K562 (cell line): ENCODE results near the gene GNA15. TPM values are rescaled to one million over a fixed set of nuclear protein-coding genes. Genes with fewer than 3 reads are reported as not detected.

Source experiments
- ATAC-seq: fragments of 200-7000 bp; cut with Tn5 transposase; 3 replicates; pipeline ENCODE4 v1.9.1; 2020; ENCODE audit warnings: moderate library complexity
- BruUV-seq: library from RNA; stranded (reverse); fragments of 400-500 nt; replicated peaks from 2 replicates; lab custom pipeline; 2021; lab: Mats Ljungman, UMichigan
- CTCF ChIA-PET: fragments of 300-600 bp; formaldehyde crosslinking; extraction: SDS; loops from one replicate; lab custom pipeline; 2021; ENCODE audit warnings: low intra/inter-chr PET ratio; lab: Yijun Ruan, JAX
- POLR2A ChIA-PET: fragments of 300-600, 350-650 bp; sonication (Branson Sonifier 250); formaldehyde crosslinking; extraction: SDS; loops from one replicate; lab custom pipeline; 2021; ENCODE audit warnings: antibody characterized with exemption, inconsistent platforms; lab: Yijun Ruan, JAX
- DNase-seq, 4 experiments: peaks; one replicate each; pipeline versions ENCODE4 v3.0.0 to v3.0.0-alpha.2; 2011 to 2018; ENCODE audit warnings: low spot score in 3 of 4, mixed read lengths in 3 of 4; ENCODE audit errors: extremely low read depth in 1 of 4
- FAIRE-seq: peaks from 2 replicates; lab custom pipeline; 2011; peaks lifted over from hg19 to GRCh38; lab: Jason Lieb, UNC
- H2AFZ ChIP-seq: 2 replicates; pipeline ENCODE4 v1.6.0; 2011; ENCODE audit warnings: low read depth, low read length, control low read depth, inconsistent platforms
- H3K27ac ChIP-seq: fragments of 200-600 bp; 3 replicates; pipeline ENCODE4 v1.8.0; 2011; ENCODE audit warnings: low read depth, mild to moderate bottlenecking, control low read depth, inconsistent platforms, low read length, moderate library complexity, mixed read lengths; ENCODE audit errors: extremely low read depth
- H3K27me3 ChIP-seq, 2 experiments: fragments of 300-600 bp in 1 of 2; 2 replicates in 1 of 2; 3 replicates in 1 of 2; pipeline versions ENCODE4 v1.6.0 to v1.8.0; 2011; ENCODE audit warnings: inconsistent platforms in 2 of 2, low read length in 2 of 2, mild to moderate bottlenecking in 1 of 2, mixed read lengths in 1 of 2, moderate library complexity in 1 of 2; ENCODE audit not compliant: control insufficient read depth in 2 of 2, insufficient read depth in 2 of 2
- H3K36me3 ChIP-seq: fragments of 300-600 bp; 3 replicates; pipeline ENCODE4 v1.8.0; 2011; ENCODE audit warnings: mild to moderate bottlenecking, low read length, inconsistent platforms; ENCODE audit not compliant: control insufficient read depth, insufficient read depth
- H3K4me1 ChIP-seq, 2 experiments: fragments of 200-600 bp in 1 of 2; replicated peaks in 1 of 2; 2 replicates in 1 of 2; 3 replicates in 1 of 2; pipeline versions ENCODE4 v1.5.1 to v1.8.0; 2011; ENCODE audit warnings: inconsistent platforms in 2 of 2, low read length in 2 of 2, mild to moderate bottlenecking in 1 of 2, mixed read lengths in 1 of 2, moderate library complexity in 1 of 2; ENCODE audit not compliant: control insufficient read depth in 2 of 2, insufficient read depth in 2 of 2
- H3K4me2 ChIP-seq: 2 replicates; pipeline ENCODE4 v1.6.1; 2011; ENCODE audit warnings: low read length, control low read depth, inconsistent platforms, mixed read lengths; ENCODE audit not compliant: insufficient read depth
- H3K4me3 ChIP-seq: fragments of 200-600 bp; sonication (generic), shearing (Covaris generic); 2 replicates; pipeline ENCODE4 v1.5.1; 2016; ENCODE audit warnings: control low read depth, inconsistent platforms
- H3K79me2 ChIP-seq: fragments of 200-600 bp; 3 replicates; pipeline ENCODE4 v1.8.0; 2011; ENCODE audit warnings: low read length, inconsistent platforms; ENCODE audit not compliant: control insufficient read depth, insufficient read depth
- H3K9ac ChIP-seq, 2 experiments: 2 replicates each; pipeline versions ENCODE4 v1.6.0 to v1.6.1; 2011; ENCODE audit warnings: low read depth in 2 of 2, low read length in 2 of 2, control low read depth in 1 of 2, inconsistent platforms in 1 of 2, mild to moderate bottlenecking in 1 of 2, mixed read lengths in 1 of 2; ENCODE audit not compliant: insufficient read depth in 1 of 2
- H3K9me1 ChIP-seq: one replicate; pipeline ENCODE4 v1.6.0; 2011; ENCODE audit warnings: inconsistent platforms, mild to moderate bottlenecking, low read length, moderate library complexity; ENCODE audit not compliant: control insufficient read depth, insufficient read depth
- H3K9me3 ChIP-seq: replicated peaks from 2 replicates; pipeline ENCODE4 v1.5.1; 2011; ENCODE audit warnings: low read depth, low read length, inconsistent platforms; ENCODE audit not compliant: control insufficient read depth, insufficient read depth
- H4K20me1 ChIP-seq: replicated peaks from 2 replicates; pipeline ENCODE4 v1.6.1; 2011; ENCODE audit warnings: low read length, inconsistent platforms, mixed read lengths; ENCODE audit not compliant: control insufficient read depth, insufficient read depth
- CTCF ChIP-seq, 3 experiments: IDR thresholded peaks in 2 of 3; conservative IDR thresholded peaks in 1 of 3; 2 replicates each; pipeline ENCODE4 v1.5.1; 2011 to 2012; ENCODE audit warnings: low read length in 3 of 3, mild to moderate bottlenecking in 3 of 3, control low read depth in 2 of 3, improper control_type of control experiment in 1 of 3, inconsistent platforms in 1 of 3, low read depth in 1 of 3, mixed read lengths in 1 of 3, moderate library complexity in 1 of 3; ENCODE audit not compliant: insufficient read depth in 2 of 3
- EP300 ChIP-seq: IDR thresholded peaks from 2 replicates; pipeline ENCODE4 v1.6.1; 2012; ENCODE audit warnings: low read length, improper control_type of control experiment
- EP400 ChIP-seq: fragments of 450-650 bp; IDR thresholded peaks from 2 replicates; pipeline ENCODE4 v1.6.1; 2017; ENCODE audit warnings: antibody characterized with exemption, mild to moderate bottlenecking, moderate library complexity
- FOS ChIP-seq: IDR thresholded peaks from 3 replicates; pipeline ENCODE4 v1.6.1; 2011; ENCODE audit not compliant: insufficient read length; ENCODE audit errors: extremely low read depth
- GATAD2A ChIP-seq: fragments of 450-650 bp; IDR thresholded peaks from 2 replicates; pipeline ENCODE4 v1.6.1; 2017
- HDAC2 ChIP-seq: fragments of 450-650 bp; IDR thresholded peaks from 2 replicates; pipeline ENCODE4 v1.6.1; 2016; ENCODE audit warnings: mild to moderate bottlenecking
- HDGF ChIP-seq: fragments of 450-650 bp; IDR thresholded peaks from 2 replicates; pipeline ENCODE4 v1.6.1; 2016
- JUND ChIP-seq, 2 experiments: IDR thresholded peaks; 2 replicates in 1 of 2; 3 replicates in 1 of 2; pipeline ENCODE4 v1.6.1; 2011; ENCODE audit warnings: borderline replicate concordance in 2 of 2, low read depth in 2 of 2, low read length in 2 of 2, improper control_type of control experiment in 1 of 2, missing biosample characterization in 1 of 2, missing genetic modification characterization in 1 of 2, missing genetic modification reagents in 1 of 2
- KDM5B ChIP-seq: fragments of 200-600 bp; sonication (generic); IDR thresholded peaks from 2 replicates; pipeline ENCODE4 v1.6.1; 2012; ENCODE audit warnings: low read depth, mild to moderate bottlenecking, moderate library complexity, low read length, control low read depth, inconsistent platforms; ENCODE audit not compliant: insufficient replicate concordance
- NEUROD1 ChIP-seq: fragments of 150-350 bp; IDR thresholded peaks from 2 replicates; pipeline ENCODE4 v1.6.1; 2014; ENCODE audit warnings: borderline replicate concordance, low read length, low read depth; ENCODE audit not compliant: partially characterized antibody
- NR2C2 ChIP-seq, 2 experiments: fragments of 200-800 bp in 1 of 2; sonication (Bioruptor generic) in 1 of 2; sonication (generic) in 1 of 2; formaldehyde crosslinking in 1 of 2; IDR thresholded peaks; 2 replicates each; pipeline versions ENCODE4 v1.6.1 to v1.8.0; 2016 to 2022; ENCODE audit warnings: mild to moderate bottlenecking in 1 of 2, missing compliant biosample characterization in 1 of 2, missing genetic modification characterization in 1 of 2, missing genetic modification reagents in 1 of 2
- PHF8 ChIP-seq: fragments of 200-600 bp; sonication (generic); IDR thresholded peaks from 2 replicates; pipeline ENCODE4 v1.6.1; 2012; ENCODE audit warnings: mixed run types, mild to moderate bottlenecking, inconsistent platforms, low read length, moderate library complexity, borderline replicate concordance
- RBFOX2 ChIP-seq: fragments of 200-400 bp; formaldehyde crosslinking; IDR thresholded peaks from 2 replicates; pipeline ENCODE4 v1.6.1; 2017; ENCODE audit warnings: low read depth, mild to moderate bottlenecking, low read length, moderate library complexity
- SMARCE1 ChIP-seq: fragments of 450-650 bp; IDR thresholded peaks from 2 replicates; pipeline ENCODE4 v1.7.1; 2016; ENCODE audit warnings: mild to moderate bottlenecking
- TAF1 ChIP-seq: IDR thresholded peaks from 2 replicates; pipeline ENCODE4 v1.6.1; 2011; ENCODE audit warnings: mild to moderate bottlenecking, low read length, moderate library complexity; ENCODE audit not compliant: insufficient read depth, control insufficient read depth, severe bottlenecking; ENCODE audit errors: extremely low read depth
- U2AF1 ChIP-seq: fragments of 200-400 bp; formaldehyde crosslinking; optimal IDR thresholded peaks from 2 replicates; pipeline ENCODE3; 2017; ENCODE audit warnings: mild to moderate bottlenecking, low read depth, low read length, moderate library complexity
- ZBTB7A ChIP-seq: IDR thresholded peaks from 2 replicates; pipeline ENCODE4 v1.6.1; 2011; ENCODE audit warnings: low read depth, mild to moderate bottlenecking, low read length, moderate library complexity, borderline replicate concordance; ENCODE audit not compliant: control insufficient read depth
- ZFP36 ChIP-seq: fragments of 150-350 bp; IDR thresholded peaks from 2 replicates; pipeline ENCODE4 v1.6.1; 2018; ENCODE audit warnings: low read length, low read depth; ENCODE audit not compliant: partially characterized antibody
- ZNF197 ChIP-seq: fragments of 200-800 bp; sonication (Bioruptor generic); IDR thresholded peaks from 2 replicates; pipeline ENCODE4 v1.6.1; 2016; ENCODE audit warnings: low read depth, missing genetic modification characterization, missing compliant biosample characterization
- WGBS: fragments of 100-300 bp; shearing (Covaris generic); methylation state at CpG from one replicate; pipeline ENCODE4 v1.1.6; 2016; ENCODE audit warnings: low coverage, mixed read lengths; ENCODE audit not compliant: insufficient coverage; ENCODE audit errors: missing lambda C conversion rate; 5-methylcytosine and 5-hydroxymethylcytosine counted together
- in situ Hi-C: fragments of 300-500 bp; cut with MboI; formaldehyde crosslinking; loops from 4 replicates; pipeline ENCODE4 v1.15.0; 2018; ENCODE audit warnings: inconsistent platforms, mixed read lengths
- intact Hi-C: fragments of 100-400 bp; cut with micrococcal nuclease; formaldehyde crosslinking; loops from 2 replicates; pipeline ENCODE4 v1.14.2; 2022
- polyA plus RNA-seq, 8 experiments: library from polyadenylated mRNA; depleted of rRNA in 4 of 8; stranded (reverse) in 5 of 8; unstranded in 3 of 8; fragments of >200 nt; fragmentation: Nextera tagmentation in 2 of 8; fragmentation: Illumina TruSeq in 1 of 8; extraction: Ambion mirVana in 2 of 8; extraction: Trizol in 1 of 8; gene quantifications; 2 replicates each; pipeline versions ENCODE4 v1.2.1 to v1.2.3, GENCODE V29; 2011 to 2014; ENCODE audit warnings: inconsistent platforms in 1 of 8, missing spikeins in 1 of 8
- total RNA-seq, 7 experiments: library from RNA; depleted of rRNA in 6 of 7; stranded (reverse); fragments of >200 nt in 6 of 7; fragmentation: Illumina TruSeq in 2 of 7; extraction: Trizol in 2 of 7; gene quantifications; 2 replicates each; pipeline versions ENCODE4 v1.2.1 to v1.2.3, GENCODE V29; 2011 to 2021; ENCODE audit warnings: low replicate concordance in 1 of 7

The GNA15 gene
- total and polyA plus RNA-seq, 9 of the 15 experiments (the other 6 are each of a cell fraction or from before 2014, with no cell fraction given): 0.03 to 0.24 (median 0.11) TPM; not detected in 1

DNA sequence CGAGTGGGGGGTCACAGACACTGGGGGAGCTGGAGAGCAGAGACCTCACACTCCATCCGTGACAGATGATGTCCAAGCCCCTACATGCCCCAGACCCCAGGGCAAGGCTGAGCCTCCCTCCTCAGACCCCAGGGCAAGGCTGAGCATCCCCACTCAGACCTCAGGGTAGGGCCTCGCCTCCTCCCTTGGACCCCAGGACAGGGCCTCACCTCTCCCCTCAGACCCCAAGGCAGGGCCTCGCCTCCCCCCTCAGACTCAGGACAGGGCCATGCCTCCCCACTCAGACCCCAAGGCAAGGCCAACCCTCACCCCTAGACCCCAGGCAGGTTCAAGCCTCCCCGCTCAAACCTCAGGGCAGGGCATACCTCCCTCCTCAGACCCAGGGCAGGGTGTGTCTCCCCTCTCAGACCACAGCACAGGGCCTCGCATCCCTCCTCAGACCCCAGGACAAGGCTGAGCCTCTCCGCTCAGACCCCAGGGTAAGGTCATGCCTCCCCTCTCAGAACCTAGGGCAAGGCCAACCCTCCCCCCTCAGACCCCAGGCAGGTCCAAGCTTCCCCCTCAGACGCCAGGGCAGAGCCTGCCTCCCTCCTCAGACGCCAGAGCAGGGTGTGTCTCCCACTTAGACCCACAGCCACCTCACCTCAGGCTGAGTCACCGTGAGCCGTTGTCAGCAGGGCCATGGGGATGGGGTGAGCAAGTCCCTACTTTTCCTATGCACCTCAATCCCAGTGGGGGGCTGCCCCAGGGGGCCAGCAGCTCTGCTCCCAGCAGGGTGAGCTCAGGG, 41.1 kb downstream of the GNA15 start:
- H3K4me1 ChIP-seq: peaks cover 10 to 44% of the 10 kb centered on the region in 2 experiments; a peak in 4 of 5 replicates
- TF ChIP-seq HDAC2 (peak; percentile 44; the same call in 1 of the 2 replicates), HDGF (0 out of 2 replicates have a peak, but pooled peaks have one; percentile 76), KDM5B (peak; percentile 61), NR2C2 (CRISPR knock-in tag; IDR thresholded peaks at IDR 0.05) (no peak), NR2C2 (tag; IDR thresholded peaks at IDR 0.05) (no peak), PHF8 (peak; percentile 32; the same call in 1 of the 2 replicates), TAF1 (peak; percentile 25), U2AF1 (no peak), SMARCE1 (peak; percentile 75), NEUROD1 (peak; percentile 17), ZBTB7A (peak; percentile 79; the same call in 1 of the 2 replicates), GATAD2A (0 out of 2 replicates have a peak, but pooled peaks have one; percentile 17), ZFP36 (peak; percentile 79), FOS (peak; percentile 16), RBFOX2 (peak; percentile 51), CTCF (IDR thresholded peaks at IDR 0.05 in 2 of 3, conservative IDR thresholded peaks at IDR 0.05 in 1 of 3; ENCODE audit: insufficient read depth in 2 of 3, low read depth in 1 of 3, low read length in 3 of 3) (0 out of 6 replicates have a peak, but pooled peaks of 1 of the 3 experiments have one; percentile 1), ZNF197 (CRISPR knock-in tag) (no peak), EP300 (no peak), JUND (IDR thresholded peaks at IDR 0.05; ENCODE audit: borderline replicate concordance, low read depth, low read length) (peak; percentile 80), JUND (tag; IDR thresholded peaks at IDR 0.05; ENCODE audit: borderline replicate concordance, low read depth, low read length) (peak; percentile 82; the same call in 1 of the 3 replicates), EP400 (peak; percentile 23; the same call in 1 of the 2 replicates)

More for the DNA sequence above, 41.1 kb downstream of the GNA15 start:
- Histone ChIP-seq H3K36me3 (no peaks in the 10 kb centered on the region), H4K20me1 (no peaks in the 10 kb centered on the region), H2AFZ (peak overlapping the region; percentile 90), H3K9me3 (no peaks in the 10 kb centered on the region), H3K27ac (peak overlapping the region; percentile 79), H3K79me2 (no peaks in the 10 kb centered on the region), H3K9me1 (no peaks in the 10 kb centered on the region), H3K9ac (peak overlapping the region; percentile 27 to 87; a peak in 3 of 4 replicates), H3K27me3 (no peaks in the 10 kb centered on the region), H3K4me3 (no peak overlapping the region), H3K4me2 (peak overlapping the region; percentile 55)
- DNase-seq: peak; percentile 77 to 85 (median 80)
- no TSS peak for BruUV-seq
- ChIA-PET POLR2A (interaction anchor here (0.6 to 1.4 kb wide), 3 partner anchors 8 to 119 kb away, joined by 3 read pairs; partner anchors contain the start of gene NCLN), CTCF (no interaction called here)
- intact Hi-C loops (no loop called here), in situ Hi-C loops (no loop called here)
- peak; percentile 97 for FAIRE-seq
- ATAC-seq: peak; percentile 97
- 43% methylated on average over 9 of the region's 11 CpGs for WGBS
